HEK293T (cell line): Measurements from ENCODE around the gene ZNF324.

Experiments
- CTCF ChIA-PET: fragments of 350-600 bp; formaldehyde crosslinking; extraction: SDS; loops from one replicate; lab custom pipeline; 2021; ENCODE audit warnings: antibody characterized with exemption, inconsistent platforms; lab: Yijun Ruan, JAX
- POLR2A ChIA-PET: fragments of 350-600 bp; formaldehyde crosslinking; extraction: SDS; loops from one replicate; lab custom pipeline; 2020; ENCODE audit warnings: antibody characterized with exemption, inconsistent platforms; lab: Yijun Ruan, JAX
- DNase-seq: peaks from one replicate; pipeline ENCODE4 v3.0.0; 2012; ENCODE audit warnings: mixed read lengths; ENCODE audit errors: extremely low spot score
- FOXA1 ChIP-seq: fragments of 450-650 bp; IDR thresholded peaks from 2 replicates; pipeline ENCODE4 v1.6.1; 2016; ENCODE audit warnings: mild to moderate bottlenecking
- FOXK2 ChIP-seq: fragments of 450-650 bp; IDR thresholded peaks from 2 replicates; pipeline ENCODE4 v1.6.1; 2016; ENCODE audit warnings: mild to moderate bottlenecking
- FOXM1 ChIP-seq: fragments of 450-650 bp; IDR thresholded peaks from 2 replicates; pipeline ENCODE4 v1.6.1; 2017; ENCODE audit warnings: mild to moderate bottlenecking, borderline replicate concordance
- LEF1 ChIP-seq: fragments of 450-650 bp; IDR thresholded peaks from 2 replicates; pipeline ENCODE4 v1.6.1; 2017; ENCODE audit warnings: mild to moderate bottlenecking, borderline replicate concordance
- NFRKB ChIP-seq: fragments of 450-650 bp; IDR thresholded peaks from 2 replicates; pipeline ENCODE4 v1.6.1; 2016; ENCODE audit warnings: mild to moderate bottlenecking, moderate library complexity
- PKNOX1 ChIP-seq: fragments of 450-650 bp; IDR thresholded peaks from 2 replicates; pipeline ENCODE4 v1.6.1; 2016
- SP1 ChIP-seq: fragments of 450-650 bp; IDR thresholded peaks from 2 replicates; pipeline ENCODE4 v1.6.1; 2017
- SUZ12 ChIP-seq: fragments of 450-650 bp; IDR thresholded peaks from 2 replicates; pipeline ENCODE4 v1.6.1; 2016; ENCODE audit warnings: mild to moderate bottlenecking
- TARDBP ChIP-seq: fragments of 450-650 bp; IDR thresholded peaks from 2 replicates; pipeline ENCODE4 v1.6.1; 2016
- ZNF384 ChIP-seq: fragments of 450-650 bp; IDR thresholded peaks from 2 replicates; pipeline ENCODE4 v1.6.1; 2016

The ZNF324 gene

GRCh38 chr19:58521651-58522050, 54.8 kb downstream of the ZNF324 start:
- TF ChIP-seq FOXM1 (no peak), FOXK2 (no peak), PKNOX1 (no peak), TARDBP (no peak), NFRKB (no peak), LEF1 (no peak), SUZ12 (no peak), FOXA1 (no peak), ZNF384 (no peak)
- DNase-seq = no peak
- POLR2A ChIA-PET = interaction anchor here (1.3 to 7.8 kb wide), 4 partner anchors 23 to 37 kb away, joined by 4 to 96 read pairs (median 48); partner anchors contain the start of genes CHMP2A, TRIM28 and UBE2M
- CTCF ChIA-PET = interaction anchor here (0.6 to 0.9 kb wide), 2 partner anchors 16 to 59 kb away, joined by 3 to 7 read pairs; no protein-coding TSS in a partner anchor

GRCh38 chr19:58522709-58523108, 55.8 kb downstream of the ZNF324 start:
- ChIA-PET CTCF (no interaction called here), POLR2A (interaction anchor here (1.2 to 7.8 kb wide), 2 partner anchors 21 to 37 kb away, joined by 3 to 96 read pairs; partner anchors contain the start of gene TRIM28)
- TF ChIP-seq ZNF384 = no peak
- no peak for TF ChIP-seq SP1
- DNase-seq = no peak
